ENCODE measurements around the gene OR10H4. TPM values are rescaled to one million over a fixed set of nuclear protein-coding genes. Genes with fewer than 3 reads are reported as not detected.

Gene OR10H4
- total and polyA plus RNA-seq, 2 of the 8 experiments (the other 6 are each of a cell fraction or from before 2014, with no cell fraction given), result not detected

DNA sequence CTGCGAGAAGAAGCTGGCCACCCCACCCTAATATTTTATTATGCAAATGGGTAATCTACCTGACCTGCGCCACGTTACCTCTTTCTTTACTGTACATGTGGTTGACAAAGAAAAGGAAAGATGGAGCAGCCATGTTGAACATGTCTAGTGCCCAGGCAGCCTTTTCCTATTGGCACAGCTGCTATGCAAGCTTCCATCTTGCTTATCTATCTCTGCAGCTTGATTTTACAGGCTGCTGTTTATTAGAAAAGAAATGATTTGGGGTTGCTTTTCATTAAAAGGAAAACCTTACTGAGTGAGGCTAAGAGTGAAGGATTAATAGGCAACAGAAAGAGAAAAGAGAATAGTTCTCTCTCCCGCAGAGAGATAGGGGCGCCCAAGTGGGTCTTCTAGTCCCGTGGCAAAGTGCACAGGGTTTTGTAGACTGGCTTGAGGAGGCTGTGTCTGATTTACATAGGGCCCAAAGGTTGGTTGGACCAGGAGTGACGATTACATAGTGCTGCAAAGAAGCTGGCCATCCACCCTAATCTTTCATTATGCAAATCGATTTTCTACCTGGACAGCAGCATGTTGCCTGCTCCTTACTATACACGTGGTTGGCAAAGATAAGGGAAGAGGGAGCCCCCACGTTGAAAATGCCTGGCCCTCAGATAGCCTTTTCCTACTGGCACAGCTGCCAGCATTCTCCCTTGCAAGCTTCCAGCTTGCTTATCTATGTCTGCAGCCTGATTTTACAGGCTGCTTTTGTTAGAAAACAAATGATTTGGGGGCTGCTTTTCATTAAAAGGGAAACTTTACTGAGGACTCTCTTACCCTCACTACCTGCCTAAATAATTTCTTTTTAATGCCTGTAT is 28.3 kb downstream of the OR10H4 start:
- H4K8ac ChIP-seq (ENCODE audit: extremely low read depth, insufficient read depth, low read length), result no peak overlapping the region
- no peak overlapping the region for H3K23ac ChIP-seq (ENCODE audit: insufficient read length)
- no peak overlapping the region for H3K9ac ChIP-seq (replicated peaks in 1 of 4; ENCODE audit: extremely low read depth in 1 of 4, low read depth in 3 of 4, low read length in 3 of 4)
- H2BK15ac ChIP-seq (ENCODE audit: low read length), result no peak overlapping the region
- H2BK120ac ChIP-seq (replicated peaks; ENCODE audit: low read depth, low read length), result no peak overlapping the region
- WGBS, 2 experiments (ENCODE audit: extremely low coverage in 1 of 2, insufficient coverage in 1 of 2, insufficient read length in 1 of 2, insufficient replicate concordance in 2 of 2, low coverage in 1 of 2, low lambda C conversion rate in 2 of 2, missing lambda C conversion rate in 1 of 2), result 52% methylated on average over 10 of the region's 10 CpGs; no CpG with 5 or more reads in 1 of the 2 experiments
- no peak overlapping the region for H3K4me3 ChIP-seq (ENCODE audit: extremely low read depth in 1 of 4, insufficient read depth in 2 of 4, low read depth in 3 of 4, low read length in 4 of 4)
- no peaks in the 10 kb centered on the region for H3K79me1 ChIP-seq (ENCODE audit: low read depth, low read length)
- FAIRE-seq (no peak), DNase-seq (ENCODE audit: low read depth in 1 of 2, low spot score in 2 of 2) (no peak)
- H3K79me2 ChIP-seq (ENCODE audit: control insufficient read depth in 1 of 2, insufficient read depth in 2 of 2, low read length in 2 of 2), result no peaks in the 10 kb centered on the region
- H4K5ac ChIP-seq (ENCODE audit: insufficient read length, low read depth, low read length), result no peak overlapping the region
- H3K27ac ChIP-seq (ENCODE audit: low read depth, low read length), result no peak overlapping the region
- POLR2A ChIA-PET (ENCODE audit: partially characterized antibody), result no interaction called here
- CTCF ChIA-PET (ENCODE audit: partially characterized antibody), result interaction anchor here (0.6 kb wide), 1 partner anchor 348 kb away, joined by 4 read pairs; no protein-coding TSS in a partner anchor
- H3K27me3 ChIP-seq (replicated peaks in 1 of 4; ENCODE audit: control insufficient read depth in 3 of 4, extremely low read depth in 1 of 4, insufficient read depth in 3 of 4, low read length in 3 of 4), result no peaks in the 10 kb centered on the region
- no peak overlapping the region for H3K4ac ChIP-seq (replicated peaks; ENCODE audit: insufficient read length, low read depth, low read length)
- H4K91ac ChIP-seq (replicated peaks; ENCODE audit: insufficient read length, low read length), result no peak overlapping the region
- H2AFZ ChIP-seq (ENCODE audit: low read length), result no peak overlapping the region
- H3K9me3 ChIP-seq (ENCODE audit: insufficient read depth in 2 of 2, low read depth in 1 of 2, low read length in 1 of 2), result peaks cover 78 to 86% of the 10 kb centered on the region in 2 experiments
- H2AK5ac ChIP-seq (ENCODE audit: low read depth, low read length), result no peak overlapping the region
- H3K4me2 ChIP-seq (ENCODE audit: insufficient read depth in 1 of 2, low read depth in 2 of 2, low read length in 2 of 2), result no peak overlapping the region
- no peaks in the 10 kb centered on the region; a peak in 1 of 8 replicates for H3K36me3 ChIP-seq (ENCODE audit: control insufficient read depth in 2 of 4, insufficient read depth in 4 of 4, low read length in 3 of 4)
- no peak overlapping the region for H3K18ac ChIP-seq (ENCODE audit: extremely low read depth, low read length)
- H3K4me1 ChIP-seq (replicated peaks in 1 of 4; ENCODE audit: control insufficient read depth in 3 of 4, insufficient read depth in 4 of 4, low read length in 3 of 4), result no peaks in the 10 kb centered on the region
- H3K23me2 ChIP-seq (ENCODE audit: low read depth, low read length), result no peaks in the 10 kb centered on the region
- H4K20me1 ChIP-seq (replicated peaks in 1 of 2; ENCODE audit: control insufficient read depth in 1 of 2, insufficient read depth in 2 of 2, low read length in 2 of 2), result no peaks in the 10 kb centered on the region
- no peak overlapping the region for H2BK5ac ChIP-seq (ENCODE audit: low read depth, low read length)
- H2BK12ac ChIP-seq (ENCODE audit: low read depth, low read length), result no peak overlapping the region
- no peak overlapping the region for H3K56ac ChIP-seq (replicated peaks; ENCODE audit: insufficient read length, low read depth, low read length)
- H3K14ac ChIP-seq (ENCODE audit: insufficient read length), result no peak overlapping the region
- TF ChIP-seq POLR2AphosphoS5 (IDR thresholded peaks at IDR 0.05; ENCODE audit: low read depth, low read length), result no peak
- no peak overlapping the region for H2BK20ac ChIP-seq (ENCODE audit: low read length)

Data from H1 (cell line).